CD4-positive, alpha-beta T cell treated with Interleukin-4 for 1 hour (primary cell): ENCODE measurements around the gene MACROD2.

Experiments used
- DNase-seq, 2 donors: peaks; one replicate each; pipeline ENCODE4 v3.0.0-alpha.2; 2020 to 2022

MACROD2 gene

GRCh38 chr20:15256676-15257568 is 1261.6 kb downstream of the MACROD2 start:
- no peak for DNase-seq

DNA sequence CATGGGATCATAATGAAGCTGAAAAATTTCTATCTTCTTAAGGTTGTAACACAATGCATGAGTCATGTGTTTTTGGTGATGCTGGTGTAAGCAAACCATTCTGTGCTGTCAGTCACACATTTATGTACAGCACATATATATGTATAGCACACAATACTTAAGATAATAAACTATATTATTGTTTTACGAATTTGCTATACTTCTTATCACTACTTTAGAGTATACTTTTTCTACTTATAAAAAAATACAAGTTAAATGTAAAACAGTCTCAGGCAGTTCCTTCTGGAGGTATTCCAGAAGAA is 1262.2 kb downstream of the MACROD2 start:
- no peak for DNase-seq

GRCh38 chr20:15265581-15266309 is 1270.4 kb downstream of the MACROD2 start:
- no peak for DNase-seq

DNA sequence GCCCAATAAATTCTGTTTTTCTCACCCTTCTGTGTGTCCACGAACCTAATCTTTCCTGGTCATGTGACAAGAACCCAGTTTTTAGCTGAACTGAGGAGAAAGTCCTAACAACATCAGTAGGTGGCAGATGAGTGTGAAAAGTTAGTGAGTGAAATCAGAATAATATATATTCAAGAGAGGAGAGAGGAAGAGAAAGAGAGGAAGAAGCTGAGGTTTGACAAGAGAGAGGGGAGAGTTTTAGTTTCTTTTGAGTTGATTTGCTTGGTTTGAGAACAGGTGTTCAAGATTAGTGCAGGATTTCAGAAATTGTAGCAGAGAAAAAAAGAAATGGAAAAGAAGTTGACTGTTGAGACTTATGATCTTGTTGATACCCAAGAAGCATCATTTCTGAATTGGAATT is 1272.6 kb downstream of the MACROD2 start:
- DNase-seq, result no peak

- DNase-seq, result no peak
Measured at GRCh38 chr20:15278041-15278440, 1282.7 kb downstream of the MACROD2 start.

GRCh38 chr20:15287329-15287728 is 1292.0 kb downstream of the MACROD2 start:
- DNase-seq, result no peak

GRCh38 chr20:15288106-15288505 is 1292.8 kb downstream of the MACROD2 start:
- DNase-seq, result no peak

DNA sequence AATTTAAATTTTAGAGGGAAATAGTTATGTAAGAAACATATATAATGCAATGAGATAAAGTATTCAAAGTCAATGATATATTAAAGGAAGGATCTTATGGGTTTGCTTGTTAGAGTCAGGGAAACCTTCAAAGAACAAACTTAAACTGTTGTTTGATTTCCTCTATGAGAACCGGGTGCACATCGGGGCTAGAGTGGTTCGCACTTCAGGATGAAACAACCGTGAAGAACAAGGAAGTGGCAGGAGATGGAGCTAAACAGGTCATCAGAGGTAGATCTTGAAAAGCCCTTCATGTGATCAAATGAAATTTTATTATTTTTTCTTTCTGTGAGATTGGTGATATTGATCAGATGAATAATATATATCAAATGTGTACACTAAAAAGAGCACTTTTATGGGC is 1294.0 kb downstream of the MACROD2 start:
- DNase-seq, result no peak

- no peak for DNase-seq
Measured at GRCh38 chr20:15292405-15292804, 1297.1 kb downstream of the MACROD2 start.

GRCh38 chr20:15296422-15296821 is 1301.1 kb downstream of the MACROD2 start:
- DNase-seq, result no peak

DNA sequence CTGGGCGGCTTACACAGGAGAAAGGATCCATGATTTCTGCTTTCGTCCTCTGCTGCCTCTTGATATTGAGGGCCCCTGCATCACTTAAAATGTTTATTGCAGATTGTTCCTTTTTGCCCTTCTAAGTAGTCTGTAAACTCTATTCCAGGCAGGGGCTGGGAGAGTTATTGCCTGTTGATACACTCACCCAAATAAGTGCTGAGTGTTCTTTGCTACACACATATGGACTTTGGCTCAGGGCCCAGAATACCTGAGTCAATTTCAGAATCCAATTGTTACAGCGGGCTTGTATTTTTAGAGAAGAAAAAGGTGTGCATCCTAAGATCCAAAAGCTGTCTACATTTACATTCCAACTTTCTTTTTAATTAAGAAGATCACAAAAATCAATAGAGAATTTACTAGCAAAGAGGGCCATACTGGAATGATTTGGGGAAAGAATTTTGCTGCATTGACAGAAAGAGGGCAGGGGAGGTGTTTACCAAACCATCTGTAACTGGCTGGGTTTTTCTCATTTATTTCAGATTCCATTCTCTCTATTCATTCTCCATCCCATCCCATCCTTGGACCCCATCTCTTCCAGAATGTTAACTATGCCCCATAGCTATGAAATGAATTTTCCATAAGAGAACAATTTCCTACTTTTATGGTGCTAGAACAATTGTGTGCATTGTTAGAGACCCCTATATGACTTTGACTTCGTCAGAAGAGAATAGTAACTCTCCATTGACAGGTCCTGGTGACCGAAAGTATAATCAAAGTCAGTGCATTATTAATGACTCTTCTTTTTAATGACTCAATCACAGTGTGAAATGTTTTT is 1302.0 kb downstream of the MACROD2 start:
- no peak for DNase-seq

- no peak for DNase-seq
Measured at GRCh38 chr20:15302075-15302474, 1306.8 kb downstream of the MACROD2 start.

- no peak for DNase-seq
Measured at GRCh38 chr20:15310361-15310760, 1315.0 kb downstream of the MACROD2 start.

- DNase-seq, result no peak
Measured at GRCh38 chr20:15316556-15316955, 1321.2 kb downstream of the MACROD2 start.

GRCh38 chr20:15317546-15318232 is 1322.4 kb downstream of the MACROD2 start:
- DNase-seq, result no peak

GRCh38 chr20:15318682-15319081 is 1323.4 kb downstream of the MACROD2 start:
- DNase-seq, result no peak

DNA sequence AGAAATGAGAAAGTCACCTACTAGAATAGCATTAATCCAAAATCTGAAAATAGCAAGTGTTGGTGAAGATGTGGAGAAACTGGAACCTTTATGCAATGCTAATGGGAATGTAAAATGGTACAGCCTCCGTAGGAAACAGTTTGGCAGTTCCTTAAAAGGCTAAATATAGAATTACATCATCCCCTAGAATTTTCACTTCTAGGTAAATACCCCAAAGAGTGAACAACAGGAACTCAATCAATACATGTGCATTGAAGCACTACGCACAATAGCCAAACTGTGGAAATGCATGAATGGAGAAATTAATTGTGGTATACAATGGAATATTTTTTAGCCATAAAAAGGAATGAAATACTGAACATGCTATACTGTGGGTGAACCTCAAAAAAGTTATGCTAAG is 1324.1 kb downstream of the MACROD2 start:
- DNase-seq, result no peak

GRCh38 chr20:15320941-15321340 is 1325.6 kb downstream of the MACROD2 start:
- no peak for DNase-seq

GRCh38 chr20:15327123-15327522 is 1331.8 kb downstream of the MACROD2 start:
- DNase-seq, result no peak

GRCh38 chr20:15328084-15328483 is 1332.8 kb downstream of the MACROD2 start:
- DNase-seq, result no peak

DNA sequence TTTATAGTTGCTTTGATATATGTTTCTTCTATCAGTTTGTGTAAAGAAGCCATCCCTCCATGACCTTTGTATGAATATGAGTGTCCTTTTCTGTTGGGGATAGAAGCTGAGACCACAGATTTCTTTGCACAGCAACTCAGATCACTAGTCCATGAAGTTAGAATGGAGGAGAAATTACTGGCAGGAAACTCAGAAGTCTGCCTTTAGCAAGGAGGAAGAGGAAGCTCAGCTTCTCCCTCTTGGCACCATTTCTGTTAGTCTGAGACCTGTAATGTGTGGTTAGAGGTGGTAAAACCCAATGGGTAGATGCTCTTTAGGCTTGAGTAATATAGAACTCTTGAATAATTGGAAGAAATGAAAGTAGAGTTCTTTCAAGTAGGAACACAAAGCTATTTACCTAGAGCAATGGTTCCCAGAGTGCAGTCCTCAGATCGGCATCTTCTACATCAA is 1337.4 kb downstream of the MACROD2 start:
- DNase-seq, result no peak

DNA sequence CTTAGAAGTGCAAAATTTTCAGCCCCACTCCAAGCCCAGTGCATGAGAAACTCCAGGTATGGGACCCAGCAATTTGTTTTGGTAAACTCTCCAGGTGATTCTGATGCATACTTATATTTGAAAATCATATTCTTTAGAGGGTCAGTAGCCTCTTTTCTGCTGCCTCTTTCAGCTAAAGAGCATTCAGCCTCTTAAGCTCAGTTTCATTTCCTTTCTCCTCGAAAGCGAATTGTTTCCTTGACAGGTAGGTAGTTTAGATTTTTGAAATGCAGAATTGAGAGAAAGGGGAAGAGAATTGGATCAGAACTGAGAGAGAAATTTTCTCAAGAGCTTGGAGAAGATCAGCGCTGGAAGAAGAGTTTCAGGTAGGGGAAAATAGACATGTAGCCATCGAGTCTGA is 1337.9 kb downstream of the MACROD2 start:
- no peak for DNase-seq

GRCh38 chr20:15336011-15336410 is 1340.7 kb downstream of the MACROD2 start:
- DNase-seq, result no peak
